GM12801 (cell line): ENCODE data around the gene TRPM7.

ENCODE experiments used
- CTCF ChIP-seq: IDR thresholded peaks from one replicate; pipeline ENCODE4 v1.5.1; 2011; ENCODE audit warnings: control low read depth; ENCODE audit not compliant: insufficient read length; ENCODE audit errors: extremely low read depth

TRPM7 gene

DNA sequence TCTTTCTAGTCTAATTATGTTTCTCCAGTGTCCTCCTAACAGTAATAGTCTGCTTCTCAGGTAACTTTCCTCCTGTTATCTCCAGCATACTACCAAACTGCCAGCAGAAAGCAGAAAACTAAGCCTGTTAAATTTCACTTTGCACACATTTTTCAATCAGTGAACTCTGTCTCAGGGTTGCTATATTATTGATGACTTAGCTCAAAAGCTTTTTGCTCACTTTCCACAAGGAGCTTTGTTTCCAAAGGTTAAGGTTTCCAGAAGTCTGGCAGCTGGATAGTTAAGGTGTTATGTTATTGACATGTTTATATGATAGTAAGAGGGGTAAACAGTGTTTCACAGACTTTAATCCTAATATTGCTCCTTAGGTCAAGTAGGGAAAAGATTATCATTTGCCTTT lies 5.1 kb downstream of the TRPM7 start:
- no peak for TF ChIP-seq CTCF

DNA sequence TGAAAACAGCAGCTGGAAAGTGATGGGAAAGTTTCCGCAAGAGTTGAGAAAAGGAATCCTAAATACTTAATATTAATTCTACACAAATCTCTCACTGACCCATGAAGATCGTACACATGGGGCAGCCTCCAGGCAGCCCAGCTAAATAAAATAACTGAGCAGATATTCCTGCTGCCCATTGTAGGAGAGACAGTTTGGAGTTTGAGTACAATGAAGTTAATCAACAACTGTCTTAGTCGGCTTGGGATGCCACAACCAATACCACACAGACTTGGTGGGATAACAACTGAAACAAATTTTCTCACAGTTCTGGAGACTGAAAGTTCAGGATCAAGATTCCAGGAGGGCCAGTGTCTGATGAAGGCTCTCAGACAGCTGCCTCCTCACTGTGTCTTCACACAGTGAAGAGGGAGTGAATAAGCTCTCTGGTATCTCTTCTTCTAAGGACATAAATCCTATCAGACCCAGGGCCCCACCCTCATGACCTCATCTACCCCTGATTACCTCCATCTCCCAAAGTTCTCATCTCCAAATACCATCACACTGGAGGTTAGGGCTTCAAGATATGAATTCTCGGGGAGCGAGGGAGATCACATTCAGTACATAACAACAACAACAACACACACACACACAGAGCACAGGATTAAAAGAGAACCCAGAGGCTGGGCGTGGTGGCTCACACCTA lies 9.7 kb downstream of the TRPM7 start:
- TF ChIP-seq CTCF, result no peak

GRCh38 chr15:50675535-50676144 lies 11.0 kb downstream of the TRPM7 start:
- TF ChIP-seq CTCF, result no peak

GRCh38 chr15:50670115-50670514 lies 16.5 kb downstream of the TRPM7 start:
- no peak for TF ChIP-seq CTCF

DNA sequence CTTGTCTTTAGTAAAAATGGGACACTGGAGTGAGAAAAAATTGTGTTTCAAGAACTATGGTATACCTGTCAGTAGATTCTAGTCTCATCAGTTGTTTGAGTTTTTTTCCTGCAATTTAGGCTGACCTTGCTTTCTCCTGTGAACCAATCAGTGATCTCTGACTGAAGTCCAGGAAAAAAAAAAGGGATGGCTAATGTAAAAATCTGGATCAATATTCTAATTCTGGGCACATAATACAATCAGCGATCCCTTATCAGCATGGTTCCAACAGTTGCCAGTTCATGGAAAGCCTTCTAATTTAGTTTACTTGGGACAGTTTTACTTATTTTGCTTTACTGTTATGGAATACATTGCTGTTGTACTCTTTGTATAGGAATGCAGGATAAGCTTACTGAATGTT lies 17.0 kb downstream of the TRPM7 start:
- TF ChIP-seq CTCF, result no peak

DNA sequence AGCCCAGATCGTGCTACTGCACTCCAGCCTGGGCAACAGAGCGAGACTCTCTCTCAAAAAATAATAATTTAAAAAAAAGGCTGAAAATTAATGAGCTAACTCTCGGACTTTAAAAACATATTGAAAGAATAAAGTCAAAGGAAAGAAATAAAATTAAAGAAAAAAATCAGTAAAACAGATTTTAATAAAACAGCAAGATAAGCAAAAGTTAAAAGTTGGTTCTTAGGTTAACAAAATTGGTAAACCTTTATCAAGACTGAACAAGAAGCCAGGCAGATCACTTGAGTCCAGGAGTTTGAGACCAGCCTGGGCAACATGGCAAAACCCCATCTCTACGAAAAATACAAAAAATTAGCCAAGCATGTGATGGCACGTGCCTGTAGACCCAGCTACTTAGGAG lies 20.7 kb downstream of the TRPM7 start:
- TF ChIP-seq CTCF, result no peak

- no peak for TF ChIP-seq CTCF
Observed at GRCh38 chr15:50655555-50655954, 31.0 kb downstream of the TRPM7 start.
